GM12878 (cell line): Measurements from ENCODE around the gene ZNF526. TPM values are rescaled to one million over a fixed set of nuclear protein-coding genes. Genes with fewer than 3 reads are reported as not detected.

Source experiments
- ASH2L ChIP-seq: fragments of 300-600, 200-600 bp; sonication (generic); IDR thresholded peaks from 2 replicates; pipeline ENCODE4 v1.6.1; 2017; ENCODE audit warnings: low read depth, mild to moderate bottlenecking, borderline replicate concordance
- BHLHE40 ChIP-seq, 2 experiments: fragments of 450-650 bp in 1 of 2; IDR thresholded peaks; 2 replicates each; pipeline ENCODE4 v1.6.1; 2011 to 2017; ENCODE audit warnings: low read depth in 2 of 2, borderline replicate concordance in 1 of 2, improper control_type of control experiment in 1 of 2, low read length in 1 of 2, mild to moderate bottlenecking in 1 of 2
- CHD2 ChIP-seq: IDR thresholded peaks from 2 replicates; pipeline ENCODE4 v1.6.1; 2011; ENCODE audit warnings: low read depth, low read length, improper control_type of control experiment, borderline replicate concordance
- CHD4 ChIP-seq: fragments of 200-600 bp; sonication (generic); IDR thresholded peaks from 2 replicates; pipeline ENCODE4 v1.6.1; 2016; ENCODE audit warnings: mild to moderate bottlenecking
- FOS ChIP-seq: IDR thresholded peaks from 3 replicates; pipeline ENCODE4 v1.6.1; 2011; ENCODE audit warnings: borderline replicate concordance; ENCODE audit not compliant: insufficient read length; ENCODE audit errors: extremely low read depth
- FOXK2 ChIP-seq: fragments of 450-650 bp; IDR thresholded peaks from 2 replicates; pipeline ENCODE4 v1.6.1; 2017; ENCODE audit warnings: mild to moderate bottlenecking, moderate library complexity
- GABPA ChIP-seq: IDR thresholded peaks from 2 replicates; pipeline ENCODE4 v1.6.1; 2014; ENCODE audit warnings: antibody characterized with exemption, low read depth, mild to moderate bottlenecking, inconsistent platforms
- MTA2 ChIP-seq: fragments of 450-650 bp; IDR thresholded peaks from 2 replicates; pipeline ENCODE4 v1.6.1; 2016; ENCODE audit warnings: low read depth, mild to moderate bottlenecking, moderate library complexity
- NFYB ChIP-seq: IDR thresholded peaks from 2 replicates; pipeline ENCODE4 v1.6.1; 2011; ENCODE audit warnings: low read depth, mild to moderate bottlenecking, low read length, improper control_type of control experiment, moderate library complexity; ENCODE audit not compliant: insufficient read depth
- NR2C1 ChIP-seq: fragments of 450-650 bp; IDR thresholded peaks from 2 replicates; pipeline ENCODE4 v1.6.1; 2017; ENCODE audit warnings: antibody characterized with exemption, mild to moderate bottlenecking, moderate library complexity
- PML ChIP-seq: IDR thresholded peaks from 2 replicates; pipeline ENCODE4 v1.6.1; 2012; ENCODE audit warnings: low read length, inconsistent platforms
- RB1 ChIP-seq: fragments of 450-650 bp; formaldehyde crosslinking; IDR thresholded peaks from 2 replicates; pipeline ENCODE4 v1.6.1; 2017; ENCODE audit warnings: mild to moderate bottlenecking, borderline replicate concordance
- SIN3A ChIP-seq: IDR thresholded peaks from 2 replicates; pipeline ENCODE4 v1.6.1; 2012; ENCODE audit warnings: low read depth, low read length, improper control_type of control experiment
- SMAD1 ChIP-seq: fragments of 450-650 bp; IDR thresholded peaks from 2 replicates; pipeline ENCODE4 v1.6.1; 2018; ENCODE audit warnings: mild to moderate bottlenecking, low read depth; ENCODE audit not compliant: partially characterized antibody
- TAF1 ChIP-seq: IDR thresholded peaks from 2 replicates; pipeline ENCODE4 v1.6.1; 2011; ENCODE audit warnings: mild to moderate bottlenecking, low read depth, low read length, borderline replicate concordance
- TCF12 ChIP-seq: IDR thresholded peaks from 2 replicates; pipeline ENCODE4 v1.6.1; 2011; ENCODE audit warnings: low read depth, mild to moderate bottlenecking, low read length
- TCF7 ChIP-seq: IDR thresholded peaks from 2 replicates; pipeline ENCODE4 v1.6.1; 2014; ENCODE audit warnings: antibody characterized with exemption, borderline replicate concordance
- ZBTB33 ChIP-seq: fragments of 450-650 bp; IDR thresholded peaks from 2 replicates; pipeline ENCODE4 v1.6.1; 2017; ENCODE audit warnings: mild to moderate bottlenecking
- ZNF207 ChIP-seq: fragments of 450-650 bp; IDR thresholded peaks from 2 replicates; pipeline ENCODE4 v1.6.1; 2014; ENCODE audit warnings: antibody characterized with exemption, mild to moderate bottlenecking, borderline replicate concordance
- ZNF217 ChIP-seq: fragments of 450-650 bp; IDR thresholded peaks from 2 replicates; pipeline ENCODE4 v1.6.1; 2017; ENCODE audit warnings: antibody characterized with exemption, mild to moderate bottlenecking
- ZSCAN29 ChIP-seq: fragments of 450-650 bp; IDR thresholded peaks from 2 replicates; pipeline ENCODE4 v1.6.1; 2017; ENCODE audit warnings: mild to moderate bottlenecking, moderate library complexity
- polyA plus RNA-seq, 11 experiments: library from polyadenylated mRNA; depleted of rRNA in 4 of 11; unstranded in 6 of 11; stranded (reverse) in 5 of 11; fragments of >200 nt; fragmentation: Nextera tagmentation in 4 of 11; fragmentation: Illumina TruSeq in 1 of 11; extraction: Ambion mirVana in 4 of 11; extraction: Trizol in 1 of 11; gene quantifications; 1 replicate in 1 of 11; 2 replicates in 10 of 11; pipeline versions ENCODE4 v1.2.1 to v1.2.3, GENCODE V29; 2011 to 2016; ENCODE audit warnings: inconsistent platforms in 2 of 11, missing spikeins in 2 of 11, low read depth in 1 of 11
- total RNA-seq, 4 experiments: library from RNA; depleted of rRNA in 3 of 4; stranded (reverse); fragments of >200 nt in 3 of 4; fragmentation: Illumina TruSeq in 1 of 4; extraction: Trizol in 1 of 4; gene quantifications; 2 replicates each; pipeline versions ENCODE4 v1.2.1 to v1.2.3, GENCODE V29; 2013 to 2021
- TF ChIP-seq, protein P1 (sequence below): IDR thresholded peaks from 2 replicates; pipeline ENCODE4 v1.6.1; 2011; ENCODE audit warnings: low read depth, mild to moderate bottlenecking, low read length, moderate library complexity, borderline replicate concordance; ENCODE audit errors: extremely low read depth
- TF ChIP-seq, protein P2 (sequence below): fragments of 450-650 bp; IDR thresholded peaks from 2 replicates; pipeline ENCODE4 v1.6.1; 2014; ENCODE audit warnings: mild to moderate bottlenecking
- TF ChIP-seq, protein P3 (sequence below): IDR thresholded peaks from 2 replicates; pipeline ENCODE4 v1.6.1; 2012; ENCODE audit warnings: mild to moderate bottlenecking, low read depth, low read length

ZNF526 gene
- total and polyA plus RNA-seq, 10 of the 15 experiments (the other 5 are each of a cell fraction or from before 2014, with no cell fraction given) = 1.8 to 18.3 (median 5.5) TPM

DNA sequence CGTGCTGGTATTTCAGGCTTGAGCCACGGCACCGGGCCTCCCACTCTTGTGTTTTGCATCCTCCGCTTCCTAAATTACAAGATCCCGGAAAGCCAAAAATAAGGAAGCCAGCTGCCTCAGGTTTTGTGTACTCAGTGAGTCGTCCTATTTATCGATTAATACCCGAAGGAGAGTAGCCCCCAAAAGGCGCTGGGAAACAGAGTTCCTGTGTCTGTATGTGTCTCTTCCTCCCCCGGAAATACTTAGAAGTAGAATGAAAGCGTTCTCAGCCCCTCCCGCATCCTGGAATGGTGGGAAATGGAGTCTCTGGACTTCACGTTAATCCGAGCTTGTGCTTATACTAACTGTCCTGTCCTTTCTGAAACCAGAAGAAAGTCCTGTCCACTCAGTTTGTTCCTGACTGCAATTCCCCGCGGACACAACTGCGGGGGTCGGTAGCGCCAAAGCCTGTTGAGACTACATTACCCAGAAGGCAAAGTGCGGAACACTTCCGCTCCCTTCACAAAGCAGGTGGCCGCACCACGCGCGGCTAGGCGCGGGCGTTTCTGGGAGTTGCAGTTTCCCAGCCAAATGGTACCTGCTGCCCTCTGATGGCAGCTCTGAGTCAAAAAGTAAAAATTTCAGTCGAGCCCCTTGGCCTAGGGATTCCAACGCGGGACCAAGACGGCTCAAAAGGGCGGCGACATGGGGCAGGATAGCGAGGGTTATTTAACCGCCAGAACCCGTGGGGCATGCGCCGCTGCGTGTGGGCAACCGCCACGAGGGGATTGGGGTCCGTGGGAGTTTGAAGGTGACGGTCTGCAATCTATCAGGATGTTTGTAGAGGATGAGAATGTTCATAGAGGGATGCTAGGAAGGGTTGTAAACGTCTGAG, 24.5 kb downstream of the ZNF526 start (continued):
- TF ChIP-seq RB1 (peak; percentile 40; the same call in 1 of the 2 replicates), PML (no peak; the same call in 1 of the 2 replicates), CHD2 (peak; percentile 95), CHD4 (no peak), ZNF207 (peak; percentile 90), TCF12 (peak; percentile 48; the same call in 1 of the 2 replicates), BHLHE40 (IDR thresholded peaks at IDR 0.05; ENCODE audit: borderline replicate concordance in 1 of 2, low read depth in 2 of 2, low read length in 1 of 2) (peak in 1 of 2 experiments; percentile 54; a peak in 1 of 4 replicates), TAF1 (no peak), FOXK2 (no peak), TCF7 (no peak), NR2C1 (peak; percentile 96), ZNF217 (no peak), GABPA (peak; percentile 94), ASH2L (no peak), FOS (peak; percentile 3), SIN3A (no peak), ZSCAN29 (no peak), ZBTB33 (0 out of 2 replicates have a peak, but pooled peaks have one; percentile 18), SMAD1 (no peak), MTA2 (peak; percentile 77), NFYB (no peak)
- TF ChIP-seq, protein P1, sequence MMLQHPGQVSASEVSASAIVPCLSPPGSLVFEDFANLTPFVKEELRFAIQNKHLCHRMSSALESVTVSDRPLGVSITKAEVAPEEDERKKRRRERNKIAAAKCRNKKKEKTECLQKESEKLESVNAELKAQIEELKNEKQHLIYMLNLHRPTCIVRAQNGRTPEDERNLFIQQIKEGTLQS = peak; percentile 95
- TF ChIP-seq, protein P2, sequence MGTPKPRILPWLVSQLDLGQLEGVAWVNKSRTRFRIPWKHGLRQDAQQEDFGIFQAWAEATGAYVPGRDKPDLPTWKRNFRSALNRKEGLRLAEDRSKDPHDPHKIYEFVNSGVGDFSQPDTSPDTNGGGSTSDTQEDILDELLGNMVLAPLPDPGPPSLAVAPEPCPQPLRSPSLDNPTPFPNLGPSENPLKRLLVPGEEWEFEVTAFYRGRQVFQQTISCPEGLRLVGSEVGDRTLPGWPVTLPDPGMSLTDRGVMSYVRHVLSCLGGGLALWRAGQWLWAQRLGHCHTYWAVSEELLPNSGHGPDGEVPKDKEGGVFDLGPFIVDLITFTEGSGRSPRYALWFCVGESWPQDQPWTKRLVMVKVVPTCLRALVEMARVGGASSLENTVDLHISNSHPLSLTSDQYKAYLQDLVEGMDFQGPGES = no peak
- TF ChIP-seq, protein P3, sequence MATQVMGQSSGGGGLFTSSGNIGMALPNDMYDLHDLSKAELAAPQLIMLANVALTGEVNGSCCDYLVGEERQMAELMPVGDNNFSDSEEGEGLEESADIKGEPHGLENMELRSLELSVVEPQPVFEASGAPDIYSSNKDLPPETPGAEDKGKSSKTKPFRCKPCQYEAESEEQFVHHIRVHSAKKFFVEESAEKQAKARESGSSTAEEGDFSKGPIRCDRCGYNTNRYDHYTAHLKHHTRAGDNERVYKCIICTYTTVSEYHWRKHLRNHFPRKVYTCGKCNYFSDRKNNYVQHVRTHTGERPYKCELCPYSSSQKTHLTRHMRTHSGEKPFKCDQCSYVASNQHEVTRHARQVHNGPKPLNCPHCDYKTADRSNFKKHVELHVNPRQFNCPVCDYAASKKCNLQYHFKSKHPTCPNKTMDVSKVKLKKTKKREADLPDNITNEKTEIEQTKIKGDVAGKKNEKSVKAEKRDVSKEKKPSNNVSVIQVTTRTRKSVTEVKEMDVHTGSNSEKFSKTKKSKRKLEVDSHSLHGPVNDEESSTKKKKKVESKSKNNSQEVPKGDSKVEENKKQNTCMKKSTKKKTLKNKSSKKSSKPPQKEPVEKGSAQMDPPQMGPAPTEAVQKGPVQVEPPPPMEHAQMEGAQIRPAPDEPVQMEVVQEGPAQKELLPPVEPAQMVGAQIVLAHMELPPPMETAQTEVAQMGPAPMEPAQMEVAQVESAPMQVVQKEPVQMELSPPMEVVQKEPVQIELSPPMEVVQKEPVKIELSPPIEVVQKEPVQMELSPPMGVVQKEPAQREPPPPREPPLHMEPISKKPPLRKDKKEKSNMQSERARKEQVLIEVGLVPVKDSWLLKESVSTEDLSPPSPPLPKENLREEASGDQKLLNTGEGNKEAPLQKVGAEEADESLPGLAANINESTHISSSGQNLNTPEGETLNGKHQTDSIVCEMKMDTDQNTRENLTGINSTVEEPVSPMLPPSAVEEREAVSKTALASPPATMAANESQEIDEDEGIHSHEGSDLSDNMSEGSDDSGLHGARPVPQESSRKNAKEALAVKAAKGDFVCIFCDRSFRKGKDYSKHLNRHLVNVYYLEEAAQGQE = no peak
